Raji (cell line): Measurements from ENCODE around the gene C16orf95.

Source experiments
- POLR2A ChIP-seq: IDR thresholded peaks from 2 replicates; pipeline ENCODE4 v1.6.1; 2011; ENCODE audit warnings: low read depth, low read length, control low read depth; ENCODE audit not compliant: insufficient read depth

The C16orf95 gene

GRCh38 chr16:87338155-87338765 lies 21.1 kb upstream of the C16orf95 start:
- TF ChIP-seq POLR2A: no peak

- no peak for TF ChIP-seq POLR2A
Measured at GRCh38 chr16:87337262-87337771, 20.1 kb upstream of the C16orf95 start.

DNA sequence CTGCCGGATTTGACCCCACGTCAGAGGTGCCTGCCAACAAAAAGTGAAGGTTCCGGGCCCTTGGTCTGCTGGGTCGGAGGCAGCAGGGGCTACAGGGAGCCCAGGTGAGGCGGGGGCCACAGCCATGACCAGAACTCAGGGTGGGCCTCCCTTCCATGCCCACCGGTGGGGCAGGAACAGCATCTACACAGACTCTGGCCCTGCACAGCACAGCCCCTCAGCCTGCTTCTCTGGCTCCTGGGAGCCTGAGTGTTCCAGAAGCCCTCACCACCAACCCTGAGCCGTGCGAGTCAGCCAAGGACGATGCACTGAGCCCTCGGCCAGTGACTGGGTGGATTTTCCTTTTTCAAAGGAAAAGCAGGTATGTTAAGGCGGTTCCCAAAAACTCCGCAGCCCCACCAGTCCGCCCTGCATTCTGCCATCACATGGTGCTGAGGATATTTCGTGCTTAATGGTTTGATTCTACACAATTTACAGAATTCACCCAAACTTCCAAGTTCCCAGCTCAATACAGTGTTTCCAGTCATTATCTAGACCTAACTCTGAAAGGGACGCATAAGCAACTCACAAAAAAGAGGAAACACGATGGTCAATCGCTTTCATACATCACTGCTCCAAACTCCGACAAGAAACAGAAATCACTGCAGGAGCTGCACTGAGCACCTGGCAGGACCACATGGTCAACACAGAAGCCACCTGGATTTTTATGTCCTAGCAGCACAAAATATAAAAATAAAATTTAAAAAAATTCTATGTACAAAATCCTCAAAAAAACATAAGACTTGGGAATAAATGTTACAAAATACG lies 19.4 kb upstream of the C16orf95 start:
- no peak for TF ChIP-seq POLR2A

- no peak for TF ChIP-seq POLR2A
Measured at GRCh38 chr16:87335625-87336433, 18.6 kb upstream of the C16orf95 start.

- TF ChIP-seq POLR2A: no peak
Measured at GRCh38 chr16:87334651-87335624, 17.7 kb upstream of the C16orf95 start.

DNA sequence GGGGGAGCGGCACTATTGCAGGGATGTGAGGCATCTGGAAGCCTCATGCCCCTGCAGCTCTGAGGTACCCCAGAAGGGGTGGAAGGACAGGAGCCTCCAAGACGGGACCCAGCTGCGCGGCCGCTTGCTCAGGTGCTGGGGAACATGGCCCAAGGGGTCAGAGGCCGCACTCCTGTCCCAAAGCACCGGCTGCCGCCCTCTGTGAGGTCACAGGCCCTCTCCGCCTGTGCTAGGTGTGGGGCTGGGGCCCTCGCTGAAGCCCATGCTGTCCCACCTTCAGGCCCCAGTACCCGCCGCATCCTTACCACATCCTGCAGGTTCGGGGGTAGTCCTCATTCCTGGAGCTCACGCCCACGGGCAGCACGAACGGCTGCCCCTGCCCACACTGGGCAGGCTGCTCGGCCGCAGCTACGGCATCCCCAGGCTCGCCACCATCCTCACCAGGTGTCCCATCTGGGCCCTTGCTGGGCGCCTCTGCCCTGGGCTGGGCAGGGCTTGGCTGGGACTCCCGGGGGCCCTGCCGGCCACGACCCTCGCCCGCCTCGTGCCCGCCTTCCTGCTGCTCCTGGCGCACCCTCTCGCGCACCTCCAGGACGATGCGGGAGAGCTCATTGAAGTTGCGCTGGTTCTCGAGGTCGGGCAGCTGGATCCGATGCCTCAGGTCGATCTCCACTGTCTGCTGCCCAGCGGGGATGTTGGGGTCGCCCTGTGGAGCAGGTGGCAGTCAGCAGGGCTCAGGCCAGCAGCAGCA lies 16.6 kb upstream of the C16orf95 start:
- no peak for TF ChIP-seq POLR2A

- no peak for TF ChIP-seq POLR2A
Measured at GRCh38 chr16:87333101-87333500, 15.9 kb upstream of the C16orf95 start.

DNA sequence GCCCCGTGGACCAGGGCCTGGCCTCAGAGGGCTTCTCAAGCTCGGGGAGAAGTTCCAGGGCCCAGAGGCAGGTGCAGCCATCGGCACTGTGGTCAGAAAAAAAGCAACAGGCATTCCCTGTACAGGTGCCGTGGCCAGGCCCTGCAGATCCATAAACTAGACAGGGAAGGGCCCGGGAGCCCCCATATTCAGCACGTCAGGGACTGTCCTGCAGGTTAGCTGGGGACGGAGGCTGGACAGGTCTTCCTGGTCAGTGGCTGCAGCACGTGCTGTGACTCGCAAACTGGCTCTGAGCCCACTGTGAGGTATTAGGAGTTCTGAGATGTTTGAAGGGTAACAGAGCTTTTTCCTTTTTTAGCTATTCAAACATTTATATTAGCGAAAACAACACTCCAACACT lies 15.0 kb upstream of the C16orf95 start:
- no peak for TF ChIP-seq POLR2A

DNA sequence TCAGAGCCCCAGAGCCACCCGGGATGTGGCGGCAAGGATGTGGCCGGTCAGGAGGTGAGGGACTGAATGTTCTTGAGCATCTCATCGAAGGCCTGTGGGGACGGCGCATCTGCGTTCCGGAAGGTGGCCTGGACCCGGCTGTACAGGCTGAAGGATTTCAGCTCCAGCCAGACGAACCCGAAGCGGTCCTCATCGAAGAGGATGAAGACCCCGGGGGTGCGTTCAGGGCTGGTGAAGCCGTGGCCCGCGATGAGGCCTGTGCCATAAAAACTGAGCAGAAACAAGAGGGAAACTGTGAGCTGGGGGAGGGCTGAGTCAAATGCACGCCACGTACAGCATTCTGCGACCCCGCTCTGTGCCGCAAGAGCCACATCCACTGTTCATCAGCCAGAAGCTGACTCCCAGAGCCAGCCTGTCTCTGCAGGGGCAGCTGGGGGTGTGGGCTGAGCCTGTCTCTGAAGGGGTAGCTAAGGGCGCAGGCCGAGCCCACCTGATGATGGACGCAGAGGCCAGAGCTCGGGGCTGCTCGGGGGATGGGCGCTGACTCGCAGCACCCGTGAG lies 14.1 kb upstream of the C16orf95 start:
- TF ChIP-seq POLR2A: no peak

DNA sequence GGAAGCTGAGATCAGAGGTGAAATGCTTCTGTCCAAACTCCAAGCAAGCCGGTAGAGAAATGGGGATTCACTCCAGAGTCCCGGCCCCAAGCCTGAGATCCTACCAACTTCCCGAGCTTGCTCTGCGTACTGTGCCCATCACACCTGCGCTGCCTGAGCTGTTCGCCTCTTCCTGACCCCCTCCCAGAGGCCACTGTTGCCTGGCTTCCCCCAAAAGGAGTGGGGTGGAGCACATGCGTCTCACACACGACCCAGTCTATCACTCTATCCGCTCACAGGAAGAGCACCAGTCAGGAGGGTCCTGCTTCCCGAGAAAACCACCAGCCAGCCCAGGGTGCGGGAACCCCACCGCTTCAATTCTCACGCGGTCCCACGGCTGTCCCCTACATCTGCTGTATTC lies 13.5 kb upstream of the C16orf95 start:
- TF ChIP-seq POLR2A: no peak

DNA sequence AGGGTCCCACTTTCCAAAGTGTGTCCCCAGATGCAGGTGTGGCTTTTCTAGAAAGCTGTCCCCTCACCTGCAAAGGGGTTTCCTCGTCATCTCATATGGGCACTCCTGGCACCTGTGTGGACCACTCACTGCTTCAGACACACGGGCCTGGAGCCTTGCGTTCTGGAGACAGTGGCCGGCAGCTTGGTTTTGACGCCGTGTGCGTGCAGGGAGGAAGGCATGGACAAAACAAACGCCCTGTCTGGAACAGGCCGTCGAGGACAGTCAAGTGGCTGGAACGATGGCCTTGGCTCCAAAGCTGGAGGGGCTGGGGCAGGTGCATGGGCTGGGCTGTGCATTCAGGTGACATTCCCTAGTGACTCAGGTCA lies 13.0 kb upstream of the C16orf95 start:
- no peak for TF ChIP-seq POLR2A

GRCh38 chr16:87329436-87330256 lies 12.5 kb upstream of the C16orf95 start:
- TF ChIP-seq POLR2A: no peak

GRCh38 chr16:87328846-87329245 lies 11.7 kb upstream of the C16orf95 start:
- TF ChIP-seq POLR2A: no peak
